ENCODE data around the gene SUSD6.

Gene SUSD6

DNA sequence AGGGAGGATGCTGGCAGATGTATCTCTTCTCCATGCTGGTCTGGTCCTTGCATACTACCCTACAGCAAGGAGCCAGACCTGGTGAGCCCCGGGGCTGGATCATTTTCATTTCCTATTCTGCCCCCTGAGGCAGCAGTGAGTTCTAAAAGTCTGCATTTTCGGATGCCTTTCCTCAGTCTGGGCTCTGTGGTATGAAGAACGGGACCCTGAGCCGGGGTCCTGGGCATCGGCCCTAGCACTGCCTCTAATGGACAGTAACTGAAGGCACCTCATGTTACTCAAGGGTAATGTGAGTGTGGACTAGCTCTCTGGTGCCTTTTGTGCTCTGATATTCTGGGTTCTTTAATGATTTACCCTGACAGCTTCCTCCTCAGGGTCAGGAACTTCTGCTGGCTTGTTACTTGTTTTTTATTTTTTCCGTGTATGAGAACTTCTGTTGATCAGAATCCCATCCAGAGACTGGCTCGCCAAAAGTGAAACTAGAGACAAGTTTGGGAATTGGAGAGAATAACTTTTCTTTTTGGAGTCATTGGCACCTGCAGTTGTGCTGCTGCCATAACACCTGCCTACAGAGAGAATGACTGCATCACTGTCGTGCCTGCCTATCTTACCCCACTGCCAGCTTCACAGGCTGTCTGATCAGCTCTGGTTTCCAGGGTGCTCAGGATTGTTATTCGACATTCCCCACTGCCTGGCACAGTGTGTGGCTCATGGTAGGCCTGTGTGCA, 62.3 kb downstream of the SUSD6 start:
- DNase-seq (ENCODE audit: low read depth) = no peak

DNA sequence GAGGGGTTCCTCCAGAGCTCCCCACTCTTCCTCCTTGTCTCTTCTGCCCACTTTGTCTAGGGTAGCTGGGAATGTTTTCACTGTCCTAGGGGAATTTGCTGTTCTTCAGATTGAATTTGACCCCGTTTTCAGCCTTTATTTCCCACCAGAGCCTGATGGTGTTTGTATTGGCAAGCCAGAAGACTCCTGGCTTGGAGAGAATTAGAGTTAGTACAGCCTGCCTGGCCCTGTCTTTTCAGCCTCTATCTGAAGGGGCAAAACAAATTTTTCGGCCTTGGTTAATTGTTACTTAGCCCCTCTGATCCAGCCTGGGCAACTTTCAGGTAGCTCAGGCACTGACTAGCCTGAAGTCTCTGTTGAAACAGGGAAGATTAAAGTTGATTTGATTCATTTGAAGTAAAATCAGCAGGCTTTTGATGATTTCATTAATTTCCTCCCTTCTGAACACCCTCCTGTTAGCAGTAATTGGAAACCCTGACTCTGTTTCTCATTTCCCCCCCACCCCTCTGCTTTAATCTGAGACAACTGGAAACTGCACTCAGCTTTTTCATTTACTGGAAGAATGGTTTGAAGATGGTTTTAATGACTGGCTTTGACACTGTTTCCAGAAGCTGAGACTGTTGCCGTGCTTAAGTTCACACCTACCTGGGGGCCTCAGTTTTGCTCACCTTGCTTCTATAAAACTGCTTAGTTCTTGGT, 63.3 kb downstream of the SUSD6 start:
- DNase-seq (ENCODE audit: low read depth) = peak; percentile 36

DNA sequence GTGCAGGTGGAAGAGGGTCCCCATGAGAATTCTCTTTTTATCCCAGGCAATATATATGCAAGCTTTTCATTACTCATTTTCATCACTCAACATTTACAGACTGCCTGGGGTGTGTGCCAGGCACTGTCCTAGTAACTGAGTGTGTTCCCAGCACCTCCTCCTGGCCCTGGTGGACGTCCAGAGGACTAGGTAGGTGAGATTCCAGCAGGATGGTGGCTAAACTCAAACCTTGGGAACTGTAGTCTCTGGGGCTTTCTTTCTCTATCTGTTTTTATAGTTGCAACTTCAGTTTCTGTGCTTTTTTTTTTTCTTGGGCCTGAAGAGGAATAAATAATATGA, 63.8 kb downstream of the SUSD6 start:
- no peak for DNase-seq (ENCODE audit: low read depth)

- peak; percentile 36 for DNase-seq (ENCODE audit: low read depth)
Observed at GRCh38 chr14:69675877-69676416, 64.6 kb downstream of the SUSD6 start.

DNA sequence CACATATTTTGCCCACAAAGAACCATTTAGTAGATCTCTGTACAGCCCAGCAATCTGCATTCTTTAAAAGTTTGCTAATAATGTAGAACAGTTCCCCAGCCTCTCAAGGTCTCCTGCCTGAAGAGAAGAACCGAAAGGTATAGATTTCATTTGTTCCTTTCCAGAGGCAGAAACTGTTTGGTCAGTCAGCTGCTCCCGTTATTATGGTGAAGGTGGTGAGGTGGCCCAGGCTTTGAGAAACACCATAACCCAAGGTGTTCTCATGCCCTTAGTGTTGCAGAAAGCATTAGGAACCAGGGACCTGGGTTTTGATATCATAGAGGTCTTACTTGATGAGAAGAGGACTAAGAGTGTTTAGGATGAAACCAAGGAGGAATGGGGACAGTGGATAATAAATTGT, 65.3 kb downstream of the SUSD6 start:
- DNase-seq (ENCODE audit: low read depth) = no peak

- DNase-seq (ENCODE audit: low read depth) = no peak
Observed at GRCh38 chr14:69680297-69680696, 68.9 kb downstream of the SUSD6 start.

DNA sequence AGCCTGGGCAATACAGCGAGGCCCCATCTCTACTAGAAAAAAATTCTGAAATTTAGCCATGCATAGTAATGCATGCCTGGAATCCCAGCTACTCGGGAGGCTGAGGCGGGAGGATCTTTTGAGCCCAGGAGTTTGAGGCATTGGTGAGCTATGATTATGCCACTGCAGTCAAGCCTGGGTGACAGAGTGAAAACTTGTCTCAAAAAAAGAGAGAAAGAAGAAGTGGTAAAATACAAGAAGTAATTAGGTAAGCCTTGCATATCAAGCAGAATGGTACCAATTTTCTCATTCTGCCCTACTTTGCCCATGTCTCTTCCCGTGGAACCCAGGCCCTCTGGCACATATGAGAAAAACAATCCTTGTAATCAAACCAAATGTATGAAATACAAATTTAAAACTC, 70.7 kb downstream of the SUSD6 start:
- no peak for DNase-seq (ENCODE audit: low read depth)

- DNase-seq (ENCODE audit: low read depth) = no peak
Observed at GRCh38 chr14:69682621-69683263, 71.3 kb downstream of the SUSD6 start.

GRCh38 chr14:69683971-69684370, 72.6 kb downstream of the SUSD6 start:
- no peak for DNase-seq (ENCODE audit: low read depth)

DNA sequence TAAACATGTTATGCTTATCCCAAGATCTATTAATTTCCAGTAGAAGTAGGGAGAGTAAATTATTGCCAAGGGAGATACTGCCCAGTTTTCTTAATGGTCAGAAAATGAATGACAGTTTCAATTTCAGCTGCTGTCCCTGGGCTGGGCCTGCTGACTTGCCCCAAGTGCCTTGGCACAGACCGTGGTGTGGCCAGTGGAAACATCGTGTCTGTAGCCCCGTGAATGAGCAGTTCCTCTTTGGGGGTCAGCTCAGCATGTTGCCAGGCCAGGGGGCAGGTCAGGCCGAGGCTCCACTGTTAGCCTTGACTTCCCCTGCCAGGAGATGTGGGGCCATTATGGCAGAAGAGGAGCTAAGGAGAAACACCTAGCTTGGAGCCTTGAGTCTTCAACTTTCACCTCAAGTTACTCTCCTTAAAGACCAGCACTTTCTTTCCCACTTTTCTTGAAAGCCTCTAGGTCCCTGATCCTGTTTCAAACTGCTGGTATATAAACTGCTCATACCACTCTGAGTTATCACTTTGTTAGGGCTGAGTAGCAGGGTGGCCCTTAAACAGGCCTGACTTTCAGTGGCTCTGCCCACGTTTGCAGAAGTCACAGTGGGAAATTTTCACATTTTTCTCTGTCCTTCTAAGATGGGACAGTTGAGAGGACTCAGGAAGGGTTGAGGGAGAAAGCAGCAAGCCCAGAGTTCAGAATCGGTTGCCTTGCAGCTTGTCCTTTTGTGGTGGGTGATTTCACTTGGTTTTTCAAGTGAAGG, 73.2 kb downstream of the SUSD6 start:
- no peak for DNase-seq (ENCODE audit: low read depth)

- peak; percentile 75 for DNase-seq (ENCODE audit: low read depth)
Observed at GRCh38 chr14:69685218-69685616, 73.8 kb downstream of the SUSD6 start.

DNA sequence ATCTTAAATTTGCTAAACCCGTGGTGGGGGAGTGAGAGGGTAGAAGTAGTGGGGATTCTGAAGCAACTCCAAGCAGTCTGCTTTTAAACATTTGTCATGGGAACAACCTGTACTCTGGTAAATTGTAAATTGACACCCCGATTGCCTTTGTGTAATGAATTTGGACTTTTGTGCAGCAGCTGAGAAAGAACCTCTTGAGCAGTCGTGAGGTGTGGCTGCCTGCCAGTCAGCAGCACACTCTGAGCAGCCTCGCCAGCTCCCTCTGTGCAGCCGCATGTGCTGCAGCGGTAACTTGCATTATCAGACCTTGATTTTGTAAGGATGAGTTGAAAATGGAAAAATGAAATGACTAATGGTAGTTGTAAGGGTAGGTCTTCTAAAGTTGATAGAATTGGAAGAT, 74.3 kb downstream of the SUSD6 start:
- DNase-seq (ENCODE audit: low read depth) = no peak

- DNase-seq (ENCODE audit: low read depth) = no peak
Observed at GRCh38 chr14:69687606-69688298, 76.4 kb downstream of the SUSD6 start.

GRCh38 chr14:69688299-69688649, 76.9 kb downstream of the SUSD6 start:
- DNase-seq (ENCODE audit: low read depth) = no peak

GRCh38 chr14:69690042-69690441, 78.6 kb downstream of the SUSD6 start:
- DNase-seq (ENCODE audit: low read depth) = no peak

DNA sequence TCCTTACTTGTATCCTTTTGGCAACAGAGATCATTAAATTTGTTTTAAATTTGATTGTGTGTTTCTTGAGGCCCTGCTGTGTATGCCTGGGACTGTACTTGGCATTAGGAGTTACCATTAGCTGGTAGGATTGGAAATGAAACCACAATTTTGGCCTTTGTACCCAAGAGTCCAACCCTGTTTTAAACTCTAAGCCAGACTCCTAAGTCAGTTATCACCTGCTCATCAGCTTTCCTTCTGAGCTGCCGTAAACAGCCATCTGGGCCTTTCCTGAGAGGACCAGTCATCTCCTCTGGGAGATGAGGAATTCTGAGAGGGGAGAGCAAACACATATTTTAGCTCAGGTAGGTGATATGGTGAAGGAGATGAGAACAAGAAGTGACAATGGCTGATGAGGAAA, 81.2 kb downstream of the SUSD6 start:
- no peak for DNase-seq (ENCODE audit: low read depth)

DNA sequence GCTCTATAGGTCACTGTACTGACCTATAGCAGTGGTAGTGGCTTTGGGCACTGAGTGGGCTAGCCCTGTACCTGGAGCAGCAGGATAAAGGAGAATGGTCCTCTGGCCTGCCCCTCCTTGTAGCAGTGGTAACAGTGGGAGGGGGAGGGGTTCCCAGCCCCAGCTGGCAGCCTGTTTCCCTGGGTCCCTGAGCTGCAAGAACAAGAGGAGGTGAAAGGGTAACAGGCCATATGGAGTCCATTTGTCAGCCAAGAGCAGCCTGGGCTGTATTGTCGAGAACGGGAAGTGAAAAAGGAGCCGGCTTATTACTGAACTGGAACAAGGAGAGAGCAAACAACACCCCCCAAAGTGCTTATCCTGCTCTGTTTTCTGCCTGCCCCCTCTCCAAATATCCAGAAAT, 81.7 kb downstream of the SUSD6 start:
- DNase-seq (ENCODE audit: low read depth) = no peak

GRCh38 chr14:69693801-69694729, 82.7 kb downstream of the SUSD6 start:
- no peak for DNase-seq (ENCODE audit: low read depth)

DNA sequence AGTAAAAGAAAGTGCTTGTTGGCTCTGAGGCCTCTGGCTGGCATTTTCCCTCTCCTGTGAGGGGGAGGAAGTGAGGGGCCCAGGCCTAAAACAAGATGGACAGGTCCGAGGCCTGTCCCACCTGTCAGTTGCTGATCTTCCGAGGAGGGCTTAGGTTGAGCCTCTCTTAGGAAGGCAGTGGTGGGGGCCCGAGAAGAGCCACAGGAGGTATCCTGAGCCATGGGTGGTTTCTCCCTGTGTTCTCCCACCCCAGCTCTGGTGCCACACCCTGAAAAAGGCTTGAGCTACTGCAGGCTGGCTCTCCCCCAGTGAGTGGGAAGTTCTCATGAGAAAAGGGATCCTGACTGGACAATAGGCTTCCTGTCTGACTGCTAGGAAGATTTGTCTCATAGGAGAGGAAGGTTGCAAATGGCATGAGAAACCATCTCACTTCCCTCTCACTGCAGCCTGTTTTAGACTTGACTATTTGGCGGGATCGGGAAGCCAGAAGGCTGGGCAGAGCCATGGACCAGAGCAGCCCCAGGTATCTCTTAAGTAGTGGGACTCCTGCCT, 83.4 kb downstream of the SUSD6 start:
- DNase-seq (ENCODE audit: low read depth) = no peak

All from activated T-cell treated with anti-CD3 and anti-CD28 coated beads for 24 hours (primary cell).